ENCODE measurements around the gene SDHAF2.

Gene SDHAF2

DNA sequence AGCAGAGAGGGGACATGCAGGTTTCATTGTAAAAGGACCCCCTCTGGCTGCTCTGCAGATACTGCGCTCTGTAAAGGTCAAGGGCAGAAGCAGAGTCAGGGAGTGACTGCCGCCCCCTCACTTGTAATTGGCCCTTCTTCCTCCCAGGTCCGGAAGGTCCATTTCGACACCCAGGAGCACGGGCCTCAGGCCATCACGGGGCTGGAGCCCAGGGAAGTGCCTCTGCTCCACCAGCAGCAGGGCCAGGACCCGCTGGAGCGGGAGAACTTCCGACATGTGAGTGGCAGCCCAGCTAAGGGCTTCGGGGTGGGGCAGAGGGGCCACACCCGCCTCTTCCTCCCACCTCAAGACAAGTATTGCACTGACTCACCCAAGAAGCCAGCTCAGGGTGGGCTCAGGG is 54.6 kb downstream of the SDHAF2 start:
- H3K9me3 ChIP-seq (ENCODE audit: low read depth, low read length) = no peaks in the 10 kb centered on the region
- H3K9ac ChIP-seq (ENCODE audit: insufficient read length) = no peak overlapping the region
- no peak overlapping the region for H3K4me3 ChIP-seq
- H3K36me3 ChIP-seq (ENCODE audit: insufficient read depth, low read length) = no peaks in the 10 kb centered on the region
- no peak for DNase-seq (ENCODE audit: low read depth, low spot score)
- TF ChIP-seq POLR2AphosphoS5 (IDR thresholded peaks at IDR 0.05; ENCODE audit: borderline replicate concordance, low read depth, low read length) (no peak), EZH2 (IDR thresholded peaks at IDR 0.05) (no peak), FOXP2 (optimal IDR thresholded peaks at IDR 0.05; ENCODE audit: control extremely low read depth, extremely low read length, insufficient read depth) (no peak)
- no peak overlapping the region for H3K27ac ChIP-seq

DNA sequence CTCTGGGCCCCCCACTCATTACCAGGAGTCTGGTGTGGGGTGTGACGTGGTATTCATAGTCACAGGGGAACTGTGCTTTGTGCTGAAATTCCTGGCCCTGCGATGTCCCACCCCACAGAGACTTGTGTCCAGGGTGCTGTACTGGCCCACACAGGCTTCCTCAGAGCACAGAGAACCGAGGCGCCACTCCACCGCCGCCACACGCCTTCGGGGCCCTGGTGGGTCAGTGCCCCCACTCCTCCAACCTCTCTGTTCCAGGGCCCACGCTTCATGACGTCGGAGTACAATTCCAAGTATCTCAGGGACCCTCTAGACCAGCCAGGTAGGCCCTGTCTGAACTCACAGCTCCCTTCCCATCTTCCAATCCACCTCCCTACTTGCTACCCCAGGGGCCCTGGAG is 55.2 kb downstream of the SDHAF2 start:
- H3K4me3 ChIP-seq = no peak overlapping the region
- no peak for DNase-seq (ENCODE audit: low read depth, low spot score)
- H3K9me3 ChIP-seq (ENCODE audit: low read depth, low read length) = no peaks in the 10 kb centered on the region
- H3K9ac ChIP-seq (ENCODE audit: insufficient read length) = no peak overlapping the region
- no peaks in the 10 kb centered on the region for H3K36me3 ChIP-seq (ENCODE audit: insufficient read depth, low read length)
- TF ChIP-seq EZH2 (IDR thresholded peaks at IDR 0.05) (no peak), POLR2AphosphoS5 (IDR thresholded peaks at IDR 0.05; ENCODE audit: borderline replicate concordance, low read depth, low read length) (no peak), FOXP2 (optimal IDR thresholded peaks at IDR 0.05; ENCODE audit: control extremely low read depth, extremely low read length, insufficient read depth) (no peak)
- H3K27ac ChIP-seq = no peak overlapping the region

DNA sequence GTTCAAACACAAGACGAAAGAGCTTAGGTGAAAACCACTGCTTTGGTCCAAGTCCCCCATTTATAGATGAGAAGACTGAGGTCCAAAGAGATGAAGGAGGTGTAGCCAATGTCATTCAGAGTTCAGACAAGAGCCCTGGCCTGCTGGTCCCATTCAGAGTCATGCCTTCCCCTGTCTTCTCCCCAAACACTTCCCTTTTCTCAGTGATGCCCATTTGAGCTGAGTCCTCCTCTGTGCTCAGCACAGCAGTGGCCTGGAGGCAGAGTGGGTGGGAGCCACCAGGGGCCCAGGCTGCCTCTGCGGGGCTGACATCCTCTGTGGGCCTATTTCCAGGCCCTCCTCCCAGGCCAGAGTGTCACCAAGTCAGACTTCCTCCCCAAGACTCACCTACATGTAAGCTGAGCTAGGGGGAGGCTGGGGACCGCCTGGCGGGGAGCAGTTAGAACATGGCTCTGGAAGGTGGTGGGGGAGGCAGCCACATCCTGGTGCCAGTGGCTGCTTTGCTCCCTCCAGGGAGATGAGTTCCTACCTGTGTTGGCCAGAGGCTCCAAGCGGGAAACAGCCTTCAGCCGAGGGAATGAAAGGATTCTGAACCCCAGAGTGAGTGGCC is 56.2 kb downstream of the SDHAF2 start:
- H3K4me3 ChIP-seq = no peak overlapping the region
- no peak overlapping the region for H3K27ac ChIP-seq
- H3K9ac ChIP-seq (ENCODE audit: insufficient read length) = no peak overlapping the region
- TF ChIP-seq EZH2 (IDR thresholded peaks at IDR 0.05) = no peak
- TF ChIP-seq POLR2AphosphoS5 (IDR thresholded peaks at IDR 0.05; ENCODE audit: borderline replicate concordance, low read depth, low read length) = no peak
- TF ChIP-seq FOXP2 (optimal IDR thresholded peaks at IDR 0.05; ENCODE audit: control extremely low read depth, extremely low read length, insufficient read depth) = no peak
- no peaks in the 10 kb centered on the region for H3K9me3 ChIP-seq (ENCODE audit: low read depth, low read length)
- no peak for DNase-seq (ENCODE audit: low read depth, low spot score)
- no peaks in the 10 kb centered on the region for H3K36me3 ChIP-seq (ENCODE audit: insufficient read depth, low read length)

DNA sequence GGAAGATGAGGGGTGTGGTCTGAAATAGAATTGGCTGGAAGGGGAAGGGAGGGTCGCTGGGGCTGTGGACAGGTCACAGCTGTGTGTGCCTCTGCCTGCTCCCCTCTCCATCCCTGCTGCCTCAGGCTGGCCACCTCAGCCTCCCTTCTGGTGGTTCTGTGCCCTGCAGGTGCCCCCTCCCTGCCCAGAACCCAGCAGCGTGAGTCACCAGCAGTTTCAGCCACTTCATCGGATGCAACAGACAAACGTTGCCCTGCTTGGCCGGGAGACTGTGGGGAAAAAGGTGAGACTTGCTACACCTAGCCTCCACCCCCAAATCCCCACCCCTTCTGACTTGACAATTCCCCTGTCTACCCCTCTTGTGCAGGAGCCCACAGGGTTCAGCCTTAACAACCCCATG is 56.9 kb downstream of the SDHAF2 start:
- DNase-seq (ENCODE audit: low read depth, low spot score) = no peak
- no peak overlapping the region for H3K9ac ChIP-seq (ENCODE audit: insufficient read length)
- H3K27ac ChIP-seq = no peak overlapping the region
- no peaks in the 10 kb centered on the region for H3K36me3 ChIP-seq (ENCODE audit: insufficient read depth, low read length)
- TF ChIP-seq POLR2AphosphoS5 (IDR thresholded peaks at IDR 0.05; ENCODE audit: borderline replicate concordance, low read depth, low read length) (no peak), EZH2 (IDR thresholded peaks at IDR 0.05) (no peak), FOXP2 (optimal IDR thresholded peaks at IDR 0.05; ENCODE audit: control extremely low read depth, extremely low read length, insufficient read depth) (no peak)
- H3K9me3 ChIP-seq (ENCODE audit: low read depth, low read length) = no peaks in the 10 kb centered on the region
- no peak overlapping the region for H3K4me3 ChIP-seq

DNA sequence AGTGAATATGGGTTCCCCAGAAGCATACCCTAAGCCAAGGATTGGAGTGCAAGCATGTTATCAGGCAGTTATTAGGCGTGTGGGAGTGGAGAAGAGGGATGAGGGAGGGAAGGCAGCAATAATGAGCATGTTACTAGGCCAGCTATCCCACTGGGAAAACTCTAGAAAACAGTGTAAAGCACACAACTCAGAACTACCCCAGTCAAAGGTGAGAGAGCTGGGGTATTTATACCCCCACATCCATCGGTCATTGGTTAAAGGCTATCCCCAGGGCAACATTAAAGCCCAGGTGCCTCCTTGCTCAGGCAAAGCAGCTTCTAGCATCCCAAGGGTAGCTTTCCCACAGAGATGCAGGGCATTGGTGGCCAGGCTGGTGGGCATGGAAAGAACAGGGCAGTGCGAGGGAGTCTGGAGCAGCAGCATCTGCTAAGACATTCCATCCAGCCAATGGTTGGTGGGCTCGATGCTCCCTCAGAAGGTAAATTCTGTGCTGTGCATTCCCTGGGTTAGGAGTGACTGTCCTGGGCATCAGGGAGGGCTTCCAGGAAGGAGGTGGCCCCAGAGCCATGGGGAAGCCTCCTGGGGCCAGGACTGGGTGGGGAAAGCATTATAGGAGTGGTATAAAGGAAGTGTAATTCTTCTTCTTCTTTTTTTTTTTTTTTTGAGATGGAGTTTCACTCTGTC is 57.6 kb downstream of the SDHAF2 start:
- no peak for DNase-seq (ENCODE audit: low read depth, low spot score)
- no peak overlapping the region for H3K27ac ChIP-seq
- no peaks in the 10 kb centered on the region for H3K36me3 ChIP-seq (ENCODE audit: insufficient read depth, low read length)
- H3K9me3 ChIP-seq (ENCODE audit: low read depth, low read length) = no peaks in the 10 kb centered on the region
- TF ChIP-seq FOXP2 (optimal IDR thresholded peaks at IDR 0.05; ENCODE audit: control extremely low read depth, extremely low read length, insufficient read depth) = no peak
- TF ChIP-seq EZH2 (IDR thresholded peaks at IDR 0.05) = no peak
- TF ChIP-seq POLR2AphosphoS5 (IDR thresholded peaks at IDR 0.05; ENCODE audit: borderline replicate concordance, low read depth, low read length) = no peak
- H3K4me3 ChIP-seq = no peak overlapping the region
- no peak overlapping the region for H3K9ac ChIP-seq (ENCODE audit: insufficient read length)

DNA sequence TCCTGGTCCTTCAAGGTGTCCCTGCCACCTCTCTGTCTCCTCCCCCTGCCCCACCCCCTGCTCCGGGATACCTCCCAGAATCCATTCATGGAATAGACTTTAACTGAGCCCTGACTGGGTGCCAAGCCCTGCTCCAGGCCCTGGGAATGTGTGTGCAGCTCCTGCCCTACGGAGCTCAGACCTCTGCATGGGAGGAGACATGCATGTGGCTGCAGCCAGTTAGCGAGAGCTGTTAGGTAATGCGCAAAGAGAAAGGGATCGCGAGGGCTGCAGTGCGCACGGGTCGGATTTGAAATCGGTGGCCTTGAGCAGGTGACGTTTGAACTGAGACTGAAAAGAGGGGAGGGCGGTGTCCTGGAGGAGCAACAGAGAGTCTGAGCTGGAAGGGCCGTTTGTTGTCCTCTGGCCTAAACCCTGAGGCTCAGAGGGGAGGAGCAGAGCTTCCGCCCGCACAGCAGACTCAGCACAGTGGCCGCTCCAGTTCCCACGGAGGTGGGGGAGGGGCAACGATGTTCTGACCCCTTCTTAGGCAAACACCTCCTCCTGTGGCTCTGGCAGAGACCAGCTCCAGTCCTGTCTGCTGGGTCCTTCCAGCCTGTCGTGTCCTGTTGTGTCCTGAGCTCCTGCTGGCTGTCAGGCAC is 58.8 kb downstream of the SDHAF2 start:
- Histone ChIP-seq H3K36me3 (ENCODE audit: insufficient read depth, low read length) (no peaks in the 10 kb centered on the region), H3K9me3 (ENCODE audit: low read depth, low read length) (no peaks in the 10 kb centered on the region), H3K9ac (ENCODE audit: insufficient read length) (no peak overlapping the region), H3K27ac (no peak overlapping the region), H3K4me3 (no peak overlapping the region)
- TF ChIP-seq POLR2AphosphoS5 (IDR thresholded peaks at IDR 0.05; ENCODE audit: borderline replicate concordance, low read depth, low read length) (no peak), FOXP2 (optimal IDR thresholded peaks at IDR 0.05; ENCODE audit: control extremely low read depth, extremely low read length, insufficient read depth) (no peak), EZH2 (IDR thresholded peaks at IDR 0.05) (no peak)
- no peak for DNase-seq (ENCODE audit: low read depth, low spot score)

DNA sequence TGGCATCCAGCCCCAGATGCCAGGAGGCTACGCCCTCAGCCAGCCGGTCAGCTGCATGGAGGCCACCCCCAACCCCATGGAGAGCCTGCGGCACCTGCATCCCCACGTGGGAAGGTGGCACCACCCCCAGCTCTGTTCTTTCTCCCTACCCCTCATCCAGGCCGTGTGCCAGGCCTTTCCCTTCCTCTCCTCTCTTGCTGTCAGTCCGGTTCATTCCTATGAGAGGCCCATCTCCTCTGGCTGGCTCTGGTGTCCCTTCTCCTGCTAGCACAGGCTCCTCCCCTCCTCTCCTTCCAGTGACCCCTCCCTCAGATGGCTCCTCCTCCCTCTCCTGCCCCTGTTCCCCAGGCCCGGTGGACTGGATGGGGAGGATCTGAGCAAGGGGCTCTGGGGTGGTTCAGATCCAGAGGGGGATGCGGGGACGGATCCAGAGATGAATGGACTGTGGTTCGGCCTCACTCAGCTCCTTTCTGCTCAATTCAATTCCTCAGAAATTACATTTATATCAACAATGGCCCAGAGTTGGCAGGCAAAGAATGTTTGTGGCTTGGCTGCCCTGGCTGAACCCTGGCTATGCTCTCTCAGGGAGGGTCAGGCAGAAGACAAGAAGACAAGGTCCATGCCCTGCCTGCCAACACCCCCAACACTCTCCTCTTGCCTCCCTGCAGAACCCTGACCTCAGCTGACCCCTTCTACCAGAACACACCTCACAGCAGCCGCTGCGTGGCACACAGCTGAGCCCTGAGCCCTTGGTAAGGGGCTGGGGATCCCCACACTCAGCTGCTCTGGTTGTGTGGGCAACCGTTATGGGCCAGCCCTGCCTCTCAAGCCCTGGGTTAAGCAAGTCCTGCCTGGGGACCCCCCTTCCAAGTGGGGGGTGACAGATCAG is 60.2 kb downstream of the SDHAF2 start:
- no peak overlapping the region for H3K27ac ChIP-seq
- H3K36me3 ChIP-seq (ENCODE audit: insufficient read depth, low read length) = no peaks in the 10 kb centered on the region
- no peak overlapping the region for H3K4me3 ChIP-seq
- TF ChIP-seq EZH2 (IDR thresholded peaks at IDR 0.05) (no peak), POLR2AphosphoS5 (IDR thresholded peaks at IDR 0.05; ENCODE audit: borderline replicate concordance, low read depth, low read length) (no peak)
- no peaks in the 10 kb centered on the region for H3K9me3 ChIP-seq (ENCODE audit: low read depth, low read length)
- H3K9ac ChIP-seq (ENCODE audit: insufficient read length) = no peak overlapping the region
- no peak for DNase-seq (ENCODE audit: low read depth, low spot score)
